ENCODE measurements around the gene DLK2.

DNA sequence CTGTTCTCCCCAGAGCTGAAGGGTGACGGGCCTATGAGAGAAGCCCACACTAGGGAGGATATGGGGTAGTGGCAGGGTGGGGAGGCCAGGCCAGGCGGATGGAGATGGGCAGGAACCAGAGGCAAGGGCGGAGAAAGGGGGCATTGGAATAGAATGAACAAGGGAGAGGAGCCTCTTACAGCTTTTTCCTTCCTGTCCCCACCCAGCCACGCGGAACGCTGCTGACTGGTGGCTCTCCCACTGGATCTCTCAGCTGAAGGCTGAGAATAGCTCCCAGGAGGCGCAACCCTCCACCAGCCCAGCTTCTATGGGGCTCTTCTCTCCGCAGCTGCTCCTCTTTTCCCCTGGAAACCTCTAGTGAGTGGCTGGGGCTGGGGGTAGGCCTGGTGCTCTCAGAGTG lies 10.8 kb downstream of the DLK2 start:
- TF ChIP-seq EZH2 (IDR thresholded peaks at IDR 0.05) (no peak), POLR2A (IDR thresholded peaks at IDR 0.05; ENCODE audit: borderline replicate concordance, extremely low read depth, insufficient read depth, insufficient read length) (no peak), YY1 (IDR thresholded peaks at IDR 0.05; ENCODE audit: extremely low read depth, insufficient replicate concordance, low read depth, low read length) (no peak), SRF (IDR thresholded peaks at IDR 0.05; ENCODE audit: low read depth) (no peak), RAD21 (IDR thresholded peaks at IDR 0.05; ENCODE audit: low read depth) (no peak), POLR2AphosphoS5 (IDR thresholded peaks at IDR 0.05; ENCODE audit: low read depth, low read length) (no peak), JUND (IDR thresholded peaks at IDR 0.05) (no peak), SP1 (IDR thresholded peaks at IDR 0.05; ENCODE audit: low read depth) (no peak), EGR1 (IDR thresholded peaks at IDR 0.05; ENCODE audit: low read depth) (no peak), ZFX (IDR thresholded peaks at IDR 0.05) (no peak)
- TF ChIP-seq, protein P1, sequence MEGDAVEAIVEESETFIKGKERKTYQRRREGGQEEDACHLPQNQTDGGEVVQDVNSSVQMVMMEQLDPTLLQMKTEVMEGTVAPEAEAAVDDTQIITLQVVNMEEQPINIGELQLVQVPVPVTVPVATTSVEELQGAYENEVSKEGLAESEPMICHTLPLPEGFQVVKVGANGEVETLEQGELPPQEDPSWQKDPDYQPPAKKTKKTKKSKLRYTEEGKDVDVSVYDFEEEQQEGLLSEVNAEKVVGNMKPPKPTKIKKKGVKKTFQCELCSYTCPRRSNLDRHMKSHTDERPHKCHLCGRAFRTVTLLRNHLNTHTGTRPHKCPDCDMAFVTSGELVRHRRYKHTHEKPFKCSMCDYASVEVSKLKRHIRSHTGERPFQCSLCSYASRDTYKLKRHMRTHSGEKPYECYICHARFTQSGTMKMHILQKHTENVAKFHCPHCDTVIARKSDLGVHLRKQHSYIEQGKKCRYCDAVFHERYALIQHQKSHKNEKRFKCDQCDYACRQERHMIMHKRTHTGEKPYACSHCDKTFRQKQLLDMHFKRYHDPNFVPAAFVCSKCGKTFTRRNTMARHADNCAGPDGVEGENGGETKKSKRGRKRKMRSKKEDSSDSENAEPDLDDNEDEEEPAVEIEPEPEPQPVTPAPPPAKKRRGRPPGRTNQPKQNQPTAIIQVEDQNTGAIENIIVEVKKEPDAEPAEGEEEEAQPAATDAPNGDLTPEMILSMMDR (IDR thresholded peaks at IDR 0.05 in 2 of 3, conservative IDR thresholded peaks at IDR 0.05 in 1 of 3; ENCODE audit: borderline replicate concordance in 1 of 3, insufficient read depth in 1 of 3, low read depth in 2 of 3, low read length in 2 of 3), result no peak
- TF ChIP-seq, protein P2, sequence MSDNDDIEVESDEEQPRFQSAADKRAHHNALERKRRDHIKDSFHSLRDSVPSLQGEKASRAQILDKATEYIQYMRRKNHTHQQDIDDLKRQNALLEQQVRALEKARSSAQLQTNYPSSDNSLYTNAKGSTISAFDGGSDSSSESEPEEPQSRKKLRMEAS (IDR thresholded peaks at IDR 0.05), result no peak
- TF ChIP-seq, protein P3, sequence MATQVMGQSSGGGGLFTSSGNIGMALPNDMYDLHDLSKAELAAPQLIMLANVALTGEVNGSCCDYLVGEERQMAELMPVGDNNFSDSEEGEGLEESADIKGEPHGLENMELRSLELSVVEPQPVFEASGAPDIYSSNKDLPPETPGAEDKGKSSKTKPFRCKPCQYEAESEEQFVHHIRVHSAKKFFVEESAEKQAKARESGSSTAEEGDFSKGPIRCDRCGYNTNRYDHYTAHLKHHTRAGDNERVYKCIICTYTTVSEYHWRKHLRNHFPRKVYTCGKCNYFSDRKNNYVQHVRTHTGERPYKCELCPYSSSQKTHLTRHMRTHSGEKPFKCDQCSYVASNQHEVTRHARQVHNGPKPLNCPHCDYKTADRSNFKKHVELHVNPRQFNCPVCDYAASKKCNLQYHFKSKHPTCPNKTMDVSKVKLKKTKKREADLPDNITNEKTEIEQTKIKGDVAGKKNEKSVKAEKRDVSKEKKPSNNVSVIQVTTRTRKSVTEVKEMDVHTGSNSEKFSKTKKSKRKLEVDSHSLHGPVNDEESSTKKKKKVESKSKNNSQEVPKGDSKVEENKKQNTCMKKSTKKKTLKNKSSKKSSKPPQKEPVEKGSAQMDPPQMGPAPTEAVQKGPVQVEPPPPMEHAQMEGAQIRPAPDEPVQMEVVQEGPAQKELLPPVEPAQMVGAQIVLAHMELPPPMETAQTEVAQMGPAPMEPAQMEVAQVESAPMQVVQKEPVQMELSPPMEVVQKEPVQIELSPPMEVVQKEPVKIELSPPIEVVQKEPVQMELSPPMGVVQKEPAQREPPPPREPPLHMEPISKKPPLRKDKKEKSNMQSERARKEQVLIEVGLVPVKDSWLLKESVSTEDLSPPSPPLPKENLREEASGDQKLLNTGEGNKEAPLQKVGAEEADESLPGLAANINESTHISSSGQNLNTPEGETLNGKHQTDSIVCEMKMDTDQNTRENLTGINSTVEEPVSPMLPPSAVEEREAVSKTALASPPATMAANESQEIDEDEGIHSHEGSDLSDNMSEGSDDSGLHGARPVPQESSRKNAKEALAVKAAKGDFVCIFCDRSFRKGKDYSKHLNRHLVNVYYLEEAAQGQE (IDR thresholded peaks at IDR 0.05; ENCODE audit: low read depth), result no peak

Data from HCT116 (cell line).